Measurements from ENCODE around the gene UMODL1. TPM values are rescaled to one million over a fixed set of nuclear protein-coding genes. Genes with fewer than 3 reads are reported as not detected.

The UMODL1 gene
- polyA plus RNA-seq, 4 donors = 0.05 to 0.27 (median 0.09) TPM; not detected in 1

- DNase-seq (ENCODE audit: low read depth in 4 of 4, low spot score in 2 of 4) = no peak
These were observed 112.5 kb downstream of the UMODL1 start for GRCh38 chr21:42183374-42184266.

- no peak for DNase-seq (ENCODE audit: low read depth in 4 of 4, low spot score in 2 of 4)
These were observed 115.5 kb downstream of the UMODL1 start for GRCh38 chr21:42186591-42186990.

DNA sequence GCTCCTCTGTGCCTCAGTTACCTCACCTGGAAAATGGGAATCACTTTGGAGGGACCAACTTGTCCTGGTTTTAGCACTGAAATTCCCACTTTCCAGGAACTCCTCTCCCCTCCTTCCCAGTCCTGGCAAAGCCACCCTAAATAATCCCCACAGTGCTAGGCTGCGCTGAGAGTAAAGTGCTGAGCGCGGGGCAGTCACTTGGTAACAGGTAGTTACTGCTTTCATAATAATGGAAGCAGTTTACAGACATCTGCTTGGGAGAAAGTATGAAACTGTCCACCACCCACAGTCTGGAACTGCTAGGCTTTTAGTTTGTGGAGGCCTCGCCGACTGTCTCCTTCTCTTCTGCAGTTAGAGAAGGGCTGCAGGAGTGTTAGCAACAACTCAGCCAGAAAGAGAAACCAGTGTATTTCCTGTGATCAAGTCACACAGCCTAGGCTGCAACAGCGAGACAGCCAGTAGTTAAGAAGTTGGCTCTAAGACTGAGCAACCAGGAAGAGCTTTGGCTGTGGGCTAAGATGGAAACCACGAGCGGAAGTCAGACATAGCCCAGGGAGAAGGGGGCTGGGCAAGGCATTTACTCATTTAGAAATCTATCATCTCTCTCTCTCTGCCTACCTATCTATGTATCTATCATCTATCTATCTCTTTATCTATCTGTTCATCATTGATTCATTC, 117.0 kb downstream of the UMODL1 start:
- DNase-seq (ENCODE audit: low read depth in 4 of 4, low spot score in 2 of 4) = no peak

GRCh38 chr21:42188663-42189062, 117.5 kb downstream of the UMODL1 start:
- no peak for DNase-seq (ENCODE audit: low read depth in 4 of 4, low spot score in 2 of 4)

- DNase-seq (ENCODE audit: low read depth in 4 of 4, low spot score in 2 of 4) = no peak
These were observed 118.3 kb downstream of the UMODL1 start for GRCh38 chr21:42189431-42189830.

GRCh38 chr21:42189860-42190485, 118.9 kb downstream of the UMODL1 start:
- DNase-seq (ENCODE audit: low read depth in 4 of 4, low spot score in 2 of 4) = no peak

DNA sequence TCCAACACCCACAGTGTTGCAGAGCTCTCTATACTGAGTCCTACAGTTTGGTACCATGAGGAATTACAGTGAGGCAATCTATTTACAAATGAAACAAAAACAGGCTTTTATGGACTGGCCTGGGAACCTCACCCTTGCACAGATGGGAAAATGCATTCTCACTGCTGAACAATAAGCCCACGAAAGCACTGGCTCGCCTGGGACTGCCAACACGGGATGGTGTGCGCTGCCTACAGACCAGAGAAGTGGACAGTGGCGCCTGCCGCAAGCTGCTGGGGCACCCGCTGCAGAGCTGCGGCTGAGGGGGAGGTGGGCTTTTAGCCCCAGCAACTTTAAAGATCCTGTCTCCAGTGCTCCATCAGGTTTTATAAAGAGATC, 119.4 kb downstream of the UMODL1 start:
- no peak for DNase-seq (ENCODE audit: low read depth in 4 of 4, low spot score in 2 of 4)

DNA sequence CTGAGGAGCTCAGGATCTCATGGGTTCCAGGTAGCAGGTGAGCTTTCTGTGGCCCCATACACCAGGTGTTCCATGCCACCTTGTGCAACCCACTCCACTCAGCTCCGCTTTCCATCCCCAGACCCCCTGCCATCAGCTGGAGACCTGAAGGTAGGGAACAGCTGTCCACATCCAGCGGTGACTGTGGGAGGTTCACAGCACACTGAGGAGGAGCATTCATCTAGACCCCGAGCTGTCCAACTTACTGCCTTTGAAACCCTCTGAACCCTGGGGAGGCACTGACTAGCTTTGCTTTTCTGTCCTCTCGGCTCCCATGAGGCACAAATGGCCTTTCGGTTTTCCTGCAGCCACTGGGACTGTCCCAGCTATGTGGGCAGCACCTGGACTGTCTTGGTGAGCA, 119.9 kb downstream of the UMODL1 start:
- DNase-seq (ENCODE audit: low read depth in 4 of 4, low spot score in 2 of 4) = no peak

- DNase-seq (ENCODE audit: low read depth in 4 of 4, low spot score in 2 of 4) = no peak
These were observed 120.8 kb downstream of the UMODL1 start for GRCh38 chr21:42191696-42192595.

Other genes with a start within 250 kb of the UMODL1 start
- 1 to 10 TPM; 5.2 to 8.4 (median 6.5) TPM for gene PRDM15, start 192.0 kb upstream of the UMODL1 start, polyA plus RNA-seq (ENCODE audit: insufficient read length in 4 of 4)
- gene C2CD2, start 117.3 kb upstream of the UMODL1 start, polyA plus RNA-seq (ENCODE audit: insufficient read length in 4 of 4) = 10 to 100 TPM; 12.5 to 20.0 (median 16.1) TPM
- gene ZBTB21, start 61.0 kb upstream of the UMODL1 start, polyA plus RNA-seq (ENCODE audit: insufficient read length in 4 of 4) = 10 to 100 TPM in 2 of 4 donors, 1 to 10 TPM in 2; 9.4 to 12.8 (median 10.0) TPM
- 10 to 100 TPM in 1 of 4 donors, 1 to 10 TPM in 3; 9.0 to 10.2 (median 9.4) TPM for gene ABCG1, start 147.8 kb downstream of the UMODL1 start, polyA plus RNA-seq (ENCODE audit: insufficient read length in 4 of 4)
- 1 to 10 TPM; 2.4 to 5.0 (median 4.2) TPM for gene TFF3, start 244.1 kb downstream of the UMODL1 start, polyA plus RNA-seq (ENCODE audit: insufficient read length in 4 of 4)